IPS-18c (cell line): ENCODE data around the gene PSMC3.

Source experiments
- H3K4me3 ChIP-seq: 2 replicates; pipeline ENCODE4 v1.7.0; 2013; ENCODE audit warnings: low read depth, mild to moderate bottlenecking, low read length, moderate library complexity; ENCODE audit not compliant: insufficient read depth
- H3K9me3 ChIP-seq: one replicate; pipeline ENCODE4 v1.6.1; 2013; ENCODE audit warnings: mild to moderate bottlenecking, low read length, moderate library complexity; ENCODE audit not compliant: control insufficient read depth, insufficient read depth

PSMC3 gene

GRCh38 chr11:47447906-47448305 lies 21.7 kb upstream of the PSMC3 start:
- no peak overlapping the region for H3K4me3 ChIP-seq
- no peaks in the 10 kb centered on the region for H3K9me3 ChIP-seq

GRCh38 chr11:47446833-47447232 lies 20.6 kb upstream of the PSMC3 start:
- H3K9me3 ChIP-seq = no peaks in the 10 kb centered on the region
- no peak overlapping the region for H3K4me3 ChIP-seq

GRCh38 chr11:47445840-47446239 lies 19.6 kb upstream of the PSMC3 start:
- Histone ChIP-seq H3K4me3 (no peak overlapping the region), H3K9me3 (no peaks in the 10 kb centered on the region)

- Histone ChIP-seq H3K4me3 (no peak overlapping the region), H3K9me3 (no peaks in the 10 kb centered on the region)
These were observed 17.6 kb upstream of the PSMC3 start for GRCh38 chr11:47443817-47444216.

GRCh38 chr11:47443028-47443700 lies 16.9 kb upstream of the PSMC3 start:
- no peak overlapping the region for H3K4me3 ChIP-seq
- no peaks in the 10 kb centered on the region for H3K9me3 ChIP-seq

- Histone ChIP-seq H3K4me3 (no peak overlapping the region), H3K9me3 (no peaks in the 10 kb centered on the region)
These were observed 16.3 kb upstream of the PSMC3 start for GRCh38 chr11:47442514-47442913.

GRCh38 chr11:47441421-47441820 lies 15.2 kb upstream of the PSMC3 start:
- Histone ChIP-seq H3K9me3 (no peaks in the 10 kb centered on the region), H3K4me3 (no peak overlapping the region)

GRCh38 chr11:47440054-47440476 lies 13.8 kb upstream of the PSMC3 start:
- no peaks in the 10 kb centered on the region for H3K9me3 ChIP-seq
- no peak overlapping the region for H3K4me3 ChIP-seq

GRCh38 chr11:47438721-47439120 lies 12.5 kb upstream of the PSMC3 start:
- H3K4me3 ChIP-seq = no peak overlapping the region
- no peaks in the 10 kb centered on the region for H3K9me3 ChIP-seq

- H3K9me3 ChIP-seq = no peaks in the 10 kb centered on the region
These were observed 11.6 kb upstream of the PSMC3 start for GRCh38 chr11:47437746-47438418.

GRCh38 chr11:47437218-47437745 lies 11.0 kb upstream of the PSMC3 start:
- Histone ChIP-seq H3K9me3 (no peaks in the 10 kb centered on the region), H3K4me3 (no peak overlapping the region)

More at GRCh38 chr11:47437746-47438418, 11.6 kb upstream of the PSMC3 start:
- no peak overlapping the region for H3K4me3 ChIP-seq

GRCh38 chr11:47436726-47437125 lies 10.5 kb upstream of the PSMC3 start:
- Histone ChIP-seq H3K9me3 (no peaks in the 10 kb centered on the region), H3K4me3 (no peak overlapping the region)

GRCh38 chr11:47435687-47436086 lies 9.4 kb upstream of the PSMC3 start:
- Histone ChIP-seq H3K4me3 (no peak overlapping the region), H3K9me3 (no peaks in the 10 kb centered on the region)

- Histone ChIP-seq H3K9me3 (no peaks in the 10 kb centered on the region), H3K4me3 (no peak overlapping the region)
These were observed 8.0 kb upstream of the PSMC3 start for GRCh38 chr11:47434011-47434786.

- Histone ChIP-seq H3K9me3 (no peaks in the 10 kb centered on the region), H3K4me3 (no peak overlapping the region)
These were observed 6.9 kb upstream of the PSMC3 start for GRCh38 chr11:47433157-47433556.

GRCh38 chr11:47431356-47432083 lies 5.3 kb upstream of the PSMC3 start:
- H3K4me3 ChIP-seq = no peak overlapping the region
- no peaks in the 10 kb centered on the region for H3K9me3 ChIP-seq

GRCh38 chr11:47430524-47430923 lies 4.3 kb upstream of the PSMC3 start:
- Histone ChIP-seq H3K9me3 (no peaks in the 10 kb centered on the region), H3K4me3 (no peak overlapping the region)
